ENCODE data around the gene IRGQ. TPM values are rescaled to one million over a fixed set of nuclear protein-coding genes. Genes with fewer than 3 reads are reported as not detected.

The IRGQ gene
- total RNA-seq, 4 donors from 2014 or later = 20.2 to 25.8 (median 23.6) TPM

DNA sequence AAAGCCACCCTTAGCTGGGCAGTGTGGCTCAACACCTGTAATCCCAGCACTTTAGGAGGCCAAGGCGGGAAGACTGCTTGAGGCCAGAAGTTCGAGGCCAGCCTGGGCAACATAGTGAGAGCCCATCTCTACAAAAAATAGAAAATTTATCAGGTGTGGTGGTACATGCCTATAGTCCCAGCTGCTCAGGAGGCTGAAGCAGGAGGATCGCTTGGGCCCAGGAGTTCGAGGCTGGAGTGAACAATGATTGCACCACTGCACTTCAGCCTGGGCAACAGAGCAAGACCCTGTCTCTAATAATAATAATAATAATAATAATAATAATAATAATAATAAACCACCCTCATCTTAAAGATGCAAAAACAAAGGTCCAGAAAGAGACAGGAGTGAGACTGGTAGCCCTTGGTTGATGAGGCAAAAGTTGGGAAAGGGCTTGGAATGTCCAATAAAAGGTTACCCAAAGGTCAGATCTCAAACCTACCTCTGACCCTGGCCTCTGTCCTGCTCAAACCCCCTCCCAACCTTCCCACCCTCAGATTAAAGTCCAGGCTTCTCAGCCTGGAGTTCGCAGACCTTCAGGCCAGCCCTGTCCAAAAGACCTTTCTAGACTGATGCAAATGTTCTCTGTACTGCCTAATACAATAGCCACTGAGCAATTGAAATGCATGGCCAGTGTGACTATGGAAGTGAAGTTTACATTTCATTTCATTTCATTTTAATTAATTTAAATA is 53.8 kb downstream of the IRGQ start:
- intact Hi-C loops (cut with DNase I; ENCODE audit: low total_unique reads) = no loop called here
- Histone ChIP-seq H3K4me3 (no peak overlapping the region), H3K36me3 (peaks cover 7 to 59% of the 10 kb centered on the region in 2 donors), H3K4me1 (no peaks in the 10 kb centered on the region), H3K27me3 (no peaks in the 10 kb centered on the region), H3K9me3 (no peaks in the 10 kb centered on the region), H3K27ac (no peak overlapping the region)
- TF ChIP-seq CTCF (IDR thresholded peaks at IDR 0.05 in 4 of 5, conservative IDR thresholded peaks at IDR 0.05 in 1 of 5) = no peak
- no peak for TF ChIP-seq POLR2A (IDR thresholded peaks at IDR 0.05)
- ATAC-seq (no peak), DNase-seq (no peak)
- in situ Hi-C loops (cut with MboI; ENCODE audit: low sequenced_read_pairs in 4 of 4) = loop anchor here in 1 of 4 donors (25.0 kb wide), 1 partner anchor 120 kb away; the partner anchor contains the start of gene PLAUR

DNA sequence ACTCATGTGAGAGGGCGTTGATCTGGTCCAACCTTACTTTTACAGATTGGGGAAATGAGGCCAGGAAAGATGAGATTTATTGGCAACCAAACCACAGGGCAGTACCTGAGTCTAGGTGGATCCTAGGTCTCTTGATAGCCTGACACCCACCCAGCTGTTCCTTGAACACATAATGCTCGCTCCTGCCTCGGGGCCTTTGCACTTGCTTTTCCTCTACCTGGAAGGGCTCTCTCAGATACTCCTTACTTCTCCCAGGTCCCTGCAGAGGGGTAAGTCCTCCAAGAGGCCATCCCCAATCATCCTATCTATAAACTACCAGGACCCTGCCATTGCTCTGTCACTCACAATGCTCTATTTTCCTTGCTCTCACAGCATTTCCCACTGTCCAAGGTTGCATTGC is 55.6 kb downstream of the IRGQ start:
- Histone ChIP-seq H3K27me3 (no peaks in the 10 kb centered on the region), H3K36me3 (peaks cover 7 to 56% of the 10 kb centered on the region in 2 donors), H3K4me3 (no peak overlapping the region), H3K9me3 (no peaks in the 10 kb centered on the region), H3K27ac (no peak overlapping the region), H3K4me1 (peaks cover 0 to 4% of the 10 kb centered on the region in 2 donors)
- intact Hi-C loops (cut with DNase I; ENCODE audit: low total_unique reads) (no loop called here), in situ Hi-C loops (cut with MboI; ENCODE audit: low sequenced_read_pairs in 4 of 4) (loop anchor here in 1 of 4 donors (25.0 kb wide), 1 partner anchor 122 kb away; the partner anchor contains the start of gene PLAUR)
- no peak for TF ChIP-seq CTCF (IDR thresholded peaks at IDR 0.05 in 4 of 5, conservative IDR thresholded peaks at IDR 0.05 in 1 of 5)
- TF ChIP-seq POLR2A (IDR thresholded peaks at IDR 0.05) = no peak
- ATAC-seq (no peak), DNase-seq (no peak)

DNA sequence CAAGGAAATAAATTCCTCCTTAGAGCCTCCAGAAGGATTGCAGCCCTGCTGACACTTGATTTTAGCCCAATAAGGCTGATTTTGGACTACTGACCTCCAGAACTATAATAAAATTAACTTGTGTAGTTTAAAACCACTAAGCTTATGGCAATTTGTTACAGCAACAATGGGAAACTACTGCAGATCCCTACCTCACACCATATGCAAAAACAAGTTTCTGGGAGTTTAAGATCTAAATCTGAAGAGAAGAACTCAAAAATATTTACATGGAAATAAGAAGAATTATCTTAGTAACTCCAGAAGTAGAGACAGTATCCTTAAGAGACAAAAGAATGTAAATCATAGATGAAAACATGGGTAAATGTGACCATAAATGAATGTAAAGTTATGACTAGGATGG is 57.0 kb downstream of the IRGQ start:
- DNase-seq = no peak
- in situ Hi-C loops (cut with MboI; ENCODE audit: low sequenced_read_pairs in 4 of 4) (loop anchor here in 1 of 4 donors (25.0 kb wide), 1 partner anchor 123 kb away; the partner anchor contains the start of gene PLAUR), intact Hi-C loops (cut with DNase I; ENCODE audit: low total_unique reads) (loop anchor here (10.0 kb wide), 1 partner anchor 216 kb away; the partner anchor contains the start of gene SMG9)
- H3K4me3 ChIP-seq = no peak overlapping the region
- no peak overlapping the region for H3K27ac ChIP-seq
- TF ChIP-seq CTCF (IDR thresholded peaks at IDR 0.05 in 4 of 5, conservative IDR thresholded peaks at IDR 0.05 in 1 of 5) = no peak
- no peak for TF ChIP-seq POLR2A (IDR thresholded peaks at IDR 0.05)
- H3K27me3 ChIP-seq = no peaks in the 10 kb centered on the region
- H3K4me1 ChIP-seq = peaks cover 4% of the 10 kb centered on the region in 2 donors
- peaks cover 7 to 44% of the 10 kb centered on the region in 2 donors for H3K36me3 ChIP-seq
- ATAC-seq = no peak
- H3K9me3 ChIP-seq = no peaks in the 10 kb centered on the region

GRCh38 chr19:43534816-43535761 is 60.8 kb downstream of the IRGQ start:
- Histone ChIP-seq H3K27ac (peak overlapping the region; percentile 76 to 86 (median 80)), H3K4me3 (no peak overlapping the region), H3K27me3 (no peaks in the 10 kb centered on the region), H3K36me3 (peaks cover 7 to 19% of the 10 kb centered on the region in 2 donors), H3K9me3 (no peaks in the 10 kb centered on the region), H3K4me1 (peaks cover 12 to 20% of the 10 kb centered on the region in 2 donors)
- intact Hi-C loops (cut with DNase I; ENCODE audit: low total_unique reads) (loop anchor here (5.0 to 10.0 kb wide), 3 partner anchors 42 to 1578 kb away; partner anchors contain the start of genes PINLYP, RABAC1, SMG9 and XRCC1), in situ Hi-C loops (cut with MboI; ENCODE audit: low sequenced_read_pairs in 4 of 4) (loop anchor here in 1 of 4 donors (25.0 kb wide), 1 partner anchor 127 kb away; the partner anchor contains the start of gene PLAUR)
- TF ChIP-seq POLR2A (IDR thresholded peaks at IDR 0.05) (no peak), CTCF (IDR thresholded peaks at IDR 0.05 in 4 of 5, conservative IDR thresholded peaks at IDR 0.05 in 1 of 5) (peak in 4 of 5 experiments; percentile 7 to 57 (median 48))
- ATAC-seq (no peak), DNase-seq (peak in 1 of 2 donors; percentile 45)

Other genes starting within 250 kb of the IRGQ start
- 1 to 10 TPM in 3 of 4 donors, not detected in 1; 1.3 to 2.9 (median 2.6) TPM for gene CD177, start 242.4 kb downstream of the IRGQ start, total RNA-seq
- not detected for gene TEX101, start 181.2 kb downstream of the IRGQ start, total RNA-seq
- gene LYPD3, start 130.5 kb downstream of the IRGQ start, total RNA-seq = not detected
- gene PHLDB3, start 91.4 kb downstream of the IRGQ start, total RNA-seq = 1 to 10 TPM; 1.5 to 9.6 (median 6.7) TPM
- gene ETHE1, start 68.9 kb downstream of the IRGQ start, total RNA-seq = 10 to 100 TPM; 18.6 to 34.8 (median 29.2) TPM
- gene ZNF575, start 62.9 kb downstream of the IRGQ start, total RNA-seq = not detected
- 10 to 100 TPM in 3 of 4 donors, 1 to 10 TPM in 1; 9.3 to 20.3 (median 16.7) TPM for gene XRCC1, start 20.6 kb downstream of the IRGQ start, total RNA-seq
- gene PINLYP, start 20.3 kb downstream of the IRGQ start, total RNA-seq = 1 to 10 TPM in 1 of 4 donors, not detected in 3; 1.2 TPM
- 10 to 100 TPM in 2 of 4 donors, 1 to 10 TPM in 2; 6.9 to 19.8 (median 11.6) TPM for gene ZNF576, start 461 bp upstream of the IRGQ start, total RNA-seq
- under 1 TPM in 3 of 4 donors, not detected in 1; 0.09 to 0.49 (median 0.25) TPM for gene SRRM5, start 16.0 kb upstream of the IRGQ start, total RNA-seq
- gene ZNF428, start 23.5 kb upstream of the IRGQ start, total RNA-seq = 10 to 100 TPM; 15.4 to 26.7 (median 20.0) TPM
- gene CADM4, start 43.7 kb upstream of the IRGQ start, total RNA-seq = 1 to 10 TPM; 2.6 to 4.5 (median 4.2) TPM
- gene PLAUR, start 74.0 kb upstream of the IRGQ start, total RNA-seq = 1 to 10 TPM in 3 of 4 donors, under 1 TPM in 1; 0.41 to 8.7 (median 3.4) TPM
- gene IRGC, start 119.9 kb upstream of the IRGQ start, total RNA-seq = not detected
- gene SMG9, start 158.8 kb upstream of the IRGQ start, total RNA-seq = 1 to 10 TPM; 4.5 to 9.1 (median 7.1) TPM
- 1 to 10 TPM in 3 of 4 donors, not detected in 1; 1.1 to 4.1 (median 1.7) TPM for gene KCNN4, start 184.8 kb upstream of the IRGQ start, total RNA-seq
- gene LYPD5, start 206.3 kb upstream of the IRGQ start, total RNA-seq = 1 to 10 TPM in 1 of 4 donors, under 1 TPM in 1, not detected in 2; 0.35 to 1.4 TPM
- gene ZNF283, start 231.2 kb upstream of the IRGQ start, total RNA-seq = 1 to 10 TPM; 1.4 to 7.3 (median 2.1) TPM

All from gastrocnemius medialis (tissue), 4 donors.